Ascending aorta (tissue), 2 donors: ENCODE data around the gene CACNA2D3. TPM values are rescaled to one million over a fixed set of nuclear protein-coding genes. Genes with fewer than 3 reads are reported as not detected.
A peak's percentile ranks its signal among the peaks of the same experiment; 100 is the strongest.

Experiments
- DNase-seq, 2 donors: peaks; one replicate each; pipeline ENCODE4 v3.0.0-alpha.2; 2019; ENCODE audit warnings: low spot score in 2 of 2
- H3K27ac ChIP-seq, 2 donors: fragments of 200-600 bp; sonication (generic); one replicate each; pipeline ENCODE4 v1.5.1; 2016 to 2017; ENCODE audit warnings: mild to moderate bottlenecking in 1 of 2
- H3K27me3 ChIP-seq: fragments of 200-600 bp; sonication (generic); one replicate; pipeline ENCODE4 v1.5.1; 2017
- H3K36me3 ChIP-seq, 2 donors: fragments of 200-600 bp; sonication (generic); one replicate each; pipeline ENCODE4 v1.5.1; 2016
- H3K4me1 ChIP-seq, 2 donors: fragments of 200-600 bp; sonication (generic); one replicate each; pipeline ENCODE4 v1.5.1; 2016 to 2017; ENCODE audit warnings: mild to moderate bottlenecking in 1 of 2
- H3K4me3 ChIP-seq, 2 donors: fragments of 200-600 bp; sonication (generic); one replicate each; pipeline ENCODE4 v1.5.1; 2016 to 2017; ENCODE audit warnings: mild to moderate bottlenecking in 1 of 2
- H3K9me3 ChIP-seq, 2 donors: fragments of 200-600 bp; sonication (generic); one replicate each; pipeline ENCODE4 v1.5.1; 2016
- intact Hi-C: fragments of 100-400 bp; cut with DNase I; formaldehyde crosslinking; loops from one replicate; pipeline ENCODE4 v1.15.1; 2023
- total RNA-seq: library from RNA; depleted of rRNA; stranded (reverse); fragments of >200 nt; gene quantifications from one replicate; pipeline ENCODE4 v1.1.0, GENCODE V29; 2016
- TF ChIP-seq, protein P1 (sequence below), 3 experiments: fragments of 200-600 bp in 2 of 3; fragments of 450-650 bp in 1 of 3; sonication (generic) in 2 of 3; IDR thresholded peaks; one replicate each; pipeline ENCODE4 v1.5.1; 2016 to 2019; ENCODE audit warnings: antibody characterized with exemption in 3 of 3, mild to moderate bottlenecking in 1 of 3, moderate library complexity in 1 of 3

CACNA2D3 gene
- total RNA-seq, 1 donor from 2014 or later: not detected

DNA sequence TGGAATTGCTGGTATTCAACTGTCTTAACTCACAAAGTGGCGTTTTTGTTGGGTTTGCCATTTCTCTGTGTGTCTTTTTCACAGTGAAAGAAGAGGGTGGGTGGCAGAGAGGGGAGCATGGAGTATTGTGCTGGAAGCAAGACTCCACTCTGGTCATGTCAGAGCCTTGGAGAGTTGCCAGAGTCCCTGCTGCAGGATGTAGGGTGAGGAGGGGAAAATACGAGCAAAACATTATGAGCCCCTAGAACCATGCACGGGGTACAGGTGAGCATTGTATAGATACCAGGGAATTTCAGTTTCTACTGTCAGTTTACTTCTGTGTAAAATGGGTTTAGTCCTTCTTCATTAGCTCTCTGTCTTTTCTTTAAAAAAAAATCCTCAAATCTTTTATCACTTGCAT, 249.9 kb downstream of the CACNA2D3 start:
- H3K9me3 ChIP-seq: no peaks in the 10 kb centered on the region
- no peak for DNase-seq
- no peak overlapping the region for H3K27ac ChIP-seq
- H3K27me3 ChIP-seq: no peaks in the 10 kb centered on the region
- intact Hi-C loops: no loop called here
- no peaks in the 10 kb centered on the region for H3K36me3 ChIP-seq
- H3K4me1 ChIP-seq: no peaks in the 10 kb centered on the region
- TF ChIP-seq, protein P1, sequence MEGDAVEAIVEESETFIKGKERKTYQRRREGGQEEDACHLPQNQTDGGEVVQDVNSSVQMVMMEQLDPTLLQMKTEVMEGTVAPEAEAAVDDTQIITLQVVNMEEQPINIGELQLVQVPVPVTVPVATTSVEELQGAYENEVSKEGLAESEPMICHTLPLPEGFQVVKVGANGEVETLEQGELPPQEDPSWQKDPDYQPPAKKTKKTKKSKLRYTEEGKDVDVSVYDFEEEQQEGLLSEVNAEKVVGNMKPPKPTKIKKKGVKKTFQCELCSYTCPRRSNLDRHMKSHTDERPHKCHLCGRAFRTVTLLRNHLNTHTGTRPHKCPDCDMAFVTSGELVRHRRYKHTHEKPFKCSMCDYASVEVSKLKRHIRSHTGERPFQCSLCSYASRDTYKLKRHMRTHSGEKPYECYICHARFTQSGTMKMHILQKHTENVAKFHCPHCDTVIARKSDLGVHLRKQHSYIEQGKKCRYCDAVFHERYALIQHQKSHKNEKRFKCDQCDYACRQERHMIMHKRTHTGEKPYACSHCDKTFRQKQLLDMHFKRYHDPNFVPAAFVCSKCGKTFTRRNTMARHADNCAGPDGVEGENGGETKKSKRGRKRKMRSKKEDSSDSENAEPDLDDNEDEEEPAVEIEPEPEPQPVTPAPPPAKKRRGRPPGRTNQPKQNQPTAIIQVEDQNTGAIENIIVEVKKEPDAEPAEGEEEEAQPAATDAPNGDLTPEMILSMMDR (IDR thresholded peaks at IDR 0.05): no peak
- no peak overlapping the region for H3K4me3 ChIP-seq

DNA sequence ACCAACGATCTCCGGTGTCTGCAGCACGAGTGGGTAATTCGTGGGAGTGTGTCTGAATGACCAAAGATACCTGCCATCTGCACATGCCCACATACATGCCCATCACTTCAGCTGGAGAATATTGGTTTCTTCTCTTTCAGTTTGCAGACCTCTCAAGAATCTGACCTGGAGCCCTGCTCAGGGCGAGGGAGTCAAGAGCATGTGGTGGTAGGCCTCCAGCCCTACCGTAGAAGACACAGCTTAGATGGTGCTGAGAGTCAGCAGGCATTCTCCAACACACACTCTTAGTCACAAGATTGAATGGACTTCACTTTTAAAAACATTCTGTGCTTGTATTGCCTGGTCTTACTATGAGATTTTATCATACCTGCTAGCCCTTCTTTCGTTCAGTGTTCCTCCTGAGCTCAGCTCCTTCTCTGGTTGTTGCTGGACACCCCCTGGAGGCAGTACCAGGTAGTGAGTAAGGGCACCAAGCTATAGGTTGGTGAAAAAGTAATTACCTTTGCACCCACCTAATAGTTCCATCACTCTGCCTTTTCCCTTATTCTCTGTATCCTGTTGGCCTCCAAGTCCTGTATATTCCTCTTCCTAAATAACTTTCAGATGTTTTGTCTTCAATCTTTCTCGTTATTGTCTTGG, 252.0 kb downstream of the CACNA2D3 start:
- Histone ChIP-seq H3K36me3 (no peaks in the 10 kb centered on the region), H3K27ac (no peak overlapping the region), H3K9me3 (no peaks in the 10 kb centered on the region), H3K4me3 (no peak overlapping the region), H3K27me3 (no peaks in the 10 kb centered on the region), H3K4me1 (no peaks in the 10 kb centered on the region)
- TF ChIP-seq, protein P1 (IDR thresholded peaks at IDR 0.05): peak in 2 of 3 experiments; percentile 9 to 33
- DNase-seq: no peak
- intact Hi-C loops: no loop called here

DNA sequence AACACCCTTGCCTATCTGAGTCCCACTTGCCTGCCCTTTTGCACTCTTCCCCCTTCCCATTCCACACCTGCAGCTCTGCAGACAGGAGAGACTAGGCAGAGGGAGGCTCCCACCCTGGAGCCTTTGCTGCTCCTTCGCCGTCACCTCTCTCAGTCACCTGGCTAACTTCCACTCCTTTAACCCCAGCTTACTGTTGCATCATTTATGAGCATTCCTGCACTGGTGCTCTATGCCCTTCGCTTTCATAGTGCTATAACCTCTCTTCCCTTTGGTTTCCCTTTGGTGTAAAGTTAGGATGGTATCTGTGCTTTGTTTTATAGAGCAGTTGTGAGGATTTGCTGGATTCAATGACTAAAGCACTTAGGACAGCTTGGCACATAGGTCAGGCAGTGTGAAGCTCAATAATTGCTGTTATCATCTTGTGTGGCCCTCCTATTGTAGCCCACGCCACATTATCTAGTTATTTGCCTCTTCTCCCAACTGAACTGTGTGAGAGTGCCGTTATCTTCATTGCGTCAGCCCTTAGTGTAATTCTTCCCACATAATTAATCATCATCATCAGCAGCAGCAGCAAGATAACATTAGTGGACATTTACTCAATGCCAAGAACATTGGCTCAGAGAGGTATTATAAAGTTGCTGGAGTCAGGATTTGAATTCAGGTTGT, 253.9 kb downstream of the CACNA2D3 start:
- Histone ChIP-seq H3K4me1 (no peaks in the 10 kb centered on the region), H3K4me3 (no peak overlapping the region), H3K27me3 (no peaks in the 10 kb centered on the region), H3K9me3 (no peaks in the 10 kb centered on the region), H3K27ac (no peak overlapping the region), H3K36me3 (no peaks in the 10 kb centered on the region)
- no peak for DNase-seq
- TF ChIP-seq, protein P1 (IDR thresholded peaks at IDR 0.05): no peak
- intact Hi-C loops: no loop called here

DNA sequence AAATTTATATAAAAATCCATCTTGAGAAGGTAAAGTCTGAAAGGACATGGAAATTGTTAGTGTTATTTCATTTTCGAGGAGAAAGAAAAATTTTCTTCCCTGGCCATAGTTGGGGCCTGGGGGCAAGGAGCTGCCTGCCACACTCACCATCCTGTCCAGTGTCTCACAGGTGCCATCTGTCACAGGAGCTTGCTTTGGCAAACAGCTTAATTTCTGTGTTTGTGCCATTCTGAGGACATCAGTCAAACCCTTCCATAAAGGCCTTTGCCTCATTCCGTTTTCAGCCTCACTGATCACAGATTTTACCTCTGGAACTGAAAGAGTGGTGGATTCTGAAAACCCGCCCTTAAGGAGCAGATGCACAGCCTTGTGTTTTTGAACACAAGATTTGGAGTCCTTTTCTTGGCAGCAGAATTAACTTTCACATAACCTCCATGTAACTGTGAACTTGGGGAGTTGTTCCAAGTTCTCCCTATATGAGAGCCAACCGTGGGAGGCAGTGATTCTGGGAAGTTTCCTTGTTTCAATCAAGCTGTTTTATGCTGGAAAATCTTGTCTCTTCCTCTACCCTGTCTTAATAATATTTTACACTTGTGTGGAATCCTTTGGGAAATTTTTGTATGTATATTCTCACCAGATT, 254.7 kb downstream of the CACNA2D3 start:
- DNase-seq: no peak
- no peak overlapping the region for H3K4me3 ChIP-seq
- TF ChIP-seq, protein P1 (IDR thresholded peaks at IDR 0.05): no peak
- H3K27me3 ChIP-seq: no peaks in the 10 kb centered on the region
- H3K36me3 ChIP-seq: no peaks in the 10 kb centered on the region
- H3K27ac ChIP-seq: no peak overlapping the region
- H3K4me1 ChIP-seq: no peaks in the 10 kb centered on the region
- H3K9me3 ChIP-seq: no peaks in the 10 kb centered on the region
- intact Hi-C loops: no loop called here

DNA sequence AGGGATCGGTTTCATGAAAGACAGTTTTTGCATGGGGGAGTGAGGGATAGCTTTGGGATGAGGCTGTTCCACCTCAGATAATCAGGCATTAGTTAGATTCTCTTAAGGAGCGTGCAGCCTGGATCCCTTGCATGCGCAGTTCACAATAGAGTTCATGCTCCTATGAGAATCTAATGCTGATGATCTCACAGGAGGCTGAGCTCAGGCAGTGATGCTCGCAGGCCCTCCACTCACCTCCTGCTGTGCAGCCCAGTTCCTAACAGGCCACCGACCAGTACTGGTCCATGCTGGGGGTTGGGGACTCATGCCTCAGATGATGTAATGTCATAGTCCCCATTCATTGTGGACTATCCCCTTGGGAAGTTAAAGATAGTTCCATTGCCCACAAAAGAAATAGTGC, 255.8 kb downstream of the CACNA2D3 start:
- TF ChIP-seq, protein P1 (IDR thresholded peaks at IDR 0.05): no peak
- no peaks in the 10 kb centered on the region for H3K4me1 ChIP-seq
- no peaks in the 10 kb centered on the region for H3K36me3 ChIP-seq
- no peaks in the 10 kb centered on the region for H3K27me3 ChIP-seq
- no peak for DNase-seq
- intact Hi-C loops: no loop called here
- H3K27ac ChIP-seq: no peak overlapping the region
- no peak overlapping the region for H3K4me3 ChIP-seq
- H3K9me3 ChIP-seq: no peaks in the 10 kb centered on the region
